Stimulated activated naive CD8-positive, alpha-beta T cell treated with anti-CD3 and anti-CD28 coated beads, Interleukin-15, Interleukin-2, amounts not matched to agents 100 U/mL and 50 U/mL, for 24 hours (primary cell): ENCODE data around the gene CES4A.
"Not testable (repeated sequence)": the region's sequence is repeated elsewhere in the genome, so short reads cannot be mapped to it uniquely, and the experiment has no call there.

Source experiments
- ATAC-seq: fragments of 150-1000 bp; cut with Tn5 transposase; one replicate; pipeline ENCODE4 v1.10.0; 2021
- DNase-seq: peaks from one replicate; pipeline ENCODE4 v3.0.0; 2021

CES4A gene

DNA sequence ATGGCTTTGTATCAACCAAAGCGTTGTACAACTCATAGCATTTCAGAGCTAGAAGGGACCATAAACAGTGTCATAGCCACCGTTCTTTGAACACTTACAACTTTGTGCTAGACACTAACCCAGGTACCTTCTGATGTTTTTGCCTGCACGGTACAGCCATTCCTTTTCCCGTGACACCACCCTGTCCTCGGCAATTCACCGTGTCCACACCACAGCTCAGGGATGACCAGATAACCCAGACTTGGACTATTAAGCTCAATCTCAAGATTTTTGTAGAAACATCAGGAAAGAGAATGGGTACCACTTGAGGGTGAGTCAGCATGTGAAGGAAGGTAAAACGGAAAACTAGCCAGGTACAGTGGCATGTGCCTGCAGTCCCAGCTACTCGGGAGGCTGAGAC is 30.8 kb downstream of the CES4A start:
- DNase-seq (no peak), ATAC-seq (no peak)

DNA sequence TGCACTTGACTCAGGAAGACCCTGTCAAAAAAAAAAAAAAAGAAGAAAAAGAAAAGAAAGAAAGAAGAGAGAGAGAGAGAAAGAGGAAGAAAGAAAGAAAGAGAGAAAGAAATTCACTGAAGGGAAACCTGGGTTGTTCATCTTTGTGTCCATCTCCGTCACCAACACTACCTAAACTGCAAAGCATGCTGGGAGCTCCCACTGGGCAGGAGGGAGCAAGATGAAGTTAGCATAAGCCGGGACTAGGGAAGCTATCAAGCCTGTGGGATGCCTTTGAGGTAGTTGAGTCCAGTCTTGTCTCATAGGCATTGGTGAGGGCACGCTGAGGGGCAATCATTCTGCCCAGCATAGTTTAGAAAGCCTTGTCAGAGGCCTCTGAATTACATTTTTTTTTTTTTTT is 32.9 kb downstream of the CES4A start:
- DNase-seq (no peak), ATAC-seq (no peak)

DNA sequence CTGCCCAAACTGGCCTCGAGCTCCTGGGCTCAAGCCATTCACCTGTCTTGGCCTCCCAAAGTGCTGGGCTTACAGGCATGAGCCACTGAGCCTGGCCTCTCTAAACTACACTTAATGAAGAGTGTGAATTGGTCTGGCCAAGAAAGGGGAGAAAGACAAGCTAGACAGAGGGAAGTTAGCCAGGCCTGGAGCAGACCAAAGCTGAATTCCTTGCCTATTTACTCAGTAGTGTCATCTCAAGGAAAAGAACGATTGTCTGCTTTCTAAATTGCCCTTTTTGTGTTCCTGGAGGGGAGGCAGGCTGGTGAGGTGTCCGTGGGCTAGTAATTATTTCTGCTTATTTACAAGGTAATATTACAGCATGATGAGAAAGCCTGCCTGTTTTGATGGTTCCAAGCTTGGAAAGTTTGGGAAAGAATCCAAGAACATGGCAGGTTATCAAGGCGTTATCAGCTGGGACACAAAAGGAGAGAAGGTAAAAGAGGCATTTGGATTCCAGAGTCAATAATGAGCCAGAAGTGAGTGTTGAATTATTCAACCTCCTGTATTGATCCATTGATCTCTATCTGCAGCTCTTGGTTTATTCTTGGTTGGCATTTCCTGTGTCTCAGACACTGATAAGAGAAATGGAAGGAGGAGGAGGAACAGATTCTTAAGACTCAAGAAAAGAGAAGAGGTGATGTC is 34.3 kb downstream of the CES4A start:
- DNase-seq, result no peak
- no peak for ATAC-seq

DNA sequence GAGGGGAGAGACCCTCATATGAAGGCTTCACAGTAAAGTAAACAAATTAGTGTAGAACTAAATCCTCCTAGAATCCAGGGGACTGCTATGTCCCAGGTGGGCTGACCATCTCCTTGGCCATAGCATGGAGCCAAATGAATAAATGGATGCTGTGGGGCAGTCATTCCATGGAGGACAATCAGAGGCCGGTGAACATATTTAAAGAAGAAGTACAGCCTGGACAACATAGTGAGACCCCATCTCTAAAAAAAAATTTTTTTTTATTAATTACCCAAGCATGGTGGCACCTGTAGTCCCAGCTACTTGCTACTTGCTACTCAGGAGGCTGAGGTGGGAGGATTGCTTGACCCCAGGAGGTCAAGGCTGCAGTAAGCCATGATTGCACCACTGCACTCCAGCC is 35.3 kb downstream of the CES4A start:
- no peak for ATAC-seq
- no peak for DNase-seq

DNA sequence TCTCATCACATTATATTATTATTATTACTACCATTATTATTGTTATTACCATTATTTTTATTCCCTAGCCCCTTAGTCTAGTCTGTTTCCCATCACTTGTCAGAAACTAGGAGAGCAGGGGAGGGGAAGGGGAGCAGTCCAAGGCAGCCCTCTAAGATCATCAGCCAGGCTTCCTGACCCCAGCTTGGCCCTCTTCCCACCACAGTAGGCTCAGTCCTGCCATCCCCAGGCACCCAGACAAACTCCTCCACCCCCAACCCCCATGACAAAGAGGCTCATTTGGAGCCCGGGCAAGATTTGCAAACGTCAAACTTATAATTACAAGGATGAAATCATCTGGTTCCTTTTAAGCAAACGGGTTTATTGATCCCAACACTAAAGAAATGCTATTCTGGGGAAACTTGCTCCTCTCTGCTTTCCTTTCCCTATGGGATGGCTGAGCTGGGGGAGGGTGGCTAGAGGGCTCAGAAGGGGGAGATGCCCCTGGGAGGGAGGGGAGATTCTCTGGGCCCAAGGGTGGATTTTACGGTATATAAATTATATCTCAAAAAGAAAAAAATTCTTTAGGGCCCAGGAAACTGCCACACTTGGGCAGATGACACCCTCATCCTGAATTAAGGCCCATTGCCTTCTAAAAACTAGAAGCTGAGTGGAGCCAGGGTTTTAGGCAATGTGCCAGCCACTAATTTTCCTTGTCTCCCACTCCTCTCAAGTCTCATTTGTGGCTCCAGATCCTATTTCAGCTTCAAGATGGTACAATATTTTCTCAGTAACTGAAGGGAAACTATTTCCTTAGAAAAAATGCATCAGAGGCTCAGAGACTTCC is 36.2 kb downstream of the CES4A start:
- ATAC-seq, result no peak
- no peak for DNase-seq

DNA sequence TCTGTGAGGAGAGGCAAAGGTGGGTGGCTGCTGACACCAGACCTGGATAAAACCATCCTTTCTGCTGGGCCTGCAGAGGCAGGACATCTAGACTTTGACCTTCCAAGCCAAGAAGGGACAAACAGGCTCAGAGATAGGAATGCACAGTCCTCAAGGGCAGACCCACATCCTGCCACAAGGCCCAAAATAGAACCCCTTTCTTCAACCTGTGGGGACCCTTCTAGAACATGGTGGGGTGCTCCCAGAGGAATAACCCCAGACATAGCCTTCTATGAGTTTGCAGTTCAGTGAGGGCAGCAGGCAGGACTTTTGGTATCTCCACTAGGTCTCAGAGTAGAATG is 36.8 kb downstream of the CES4A start:
- ATAC-seq (no peak), DNase-seq (no peak)

DNA sequence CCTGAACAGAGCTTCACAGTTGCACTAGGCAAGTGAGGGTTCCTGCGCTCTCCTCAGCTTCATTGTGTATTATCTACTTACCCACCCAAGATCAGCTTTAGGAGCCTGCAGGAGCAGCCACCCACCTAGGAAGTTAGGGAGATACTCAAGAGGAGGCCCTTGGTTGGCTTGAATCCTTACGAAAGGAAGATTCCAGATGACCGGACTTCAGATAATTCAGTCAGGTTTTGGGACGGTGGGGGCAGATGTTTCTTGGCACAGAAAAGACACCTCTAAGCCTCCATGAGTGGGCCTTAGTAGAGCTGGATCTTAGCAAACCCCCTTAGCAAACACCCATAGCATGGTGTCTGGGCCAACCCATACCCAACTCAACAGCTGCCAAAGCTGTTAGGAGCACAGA is 38.2 kb downstream of the CES4A start:
- DNase-seq, result no peak
- no peak for ATAC-seq

DNA sequence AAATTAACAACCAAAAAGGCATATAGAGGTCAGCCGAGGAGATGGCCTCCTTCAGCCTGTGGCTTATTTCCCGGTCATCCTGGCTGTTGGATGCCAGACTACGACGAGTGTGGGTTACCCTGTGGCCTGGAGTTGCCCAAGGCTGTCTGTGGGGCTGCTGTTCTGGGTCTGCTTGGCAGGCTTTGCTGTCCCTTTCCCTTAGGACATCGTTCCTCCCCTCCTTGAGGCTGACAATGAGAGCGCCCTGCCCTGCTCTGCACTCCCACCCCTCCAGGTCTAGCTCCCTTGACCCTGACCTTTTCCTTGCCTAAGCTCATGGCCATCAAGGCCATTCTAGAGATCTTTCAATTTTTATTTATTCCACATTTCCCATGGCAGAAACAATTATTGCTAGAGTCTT is 38.7 kb downstream of the CES4A start:
- ATAC-seq (no peak), DNase-seq (no peak)

DNA sequence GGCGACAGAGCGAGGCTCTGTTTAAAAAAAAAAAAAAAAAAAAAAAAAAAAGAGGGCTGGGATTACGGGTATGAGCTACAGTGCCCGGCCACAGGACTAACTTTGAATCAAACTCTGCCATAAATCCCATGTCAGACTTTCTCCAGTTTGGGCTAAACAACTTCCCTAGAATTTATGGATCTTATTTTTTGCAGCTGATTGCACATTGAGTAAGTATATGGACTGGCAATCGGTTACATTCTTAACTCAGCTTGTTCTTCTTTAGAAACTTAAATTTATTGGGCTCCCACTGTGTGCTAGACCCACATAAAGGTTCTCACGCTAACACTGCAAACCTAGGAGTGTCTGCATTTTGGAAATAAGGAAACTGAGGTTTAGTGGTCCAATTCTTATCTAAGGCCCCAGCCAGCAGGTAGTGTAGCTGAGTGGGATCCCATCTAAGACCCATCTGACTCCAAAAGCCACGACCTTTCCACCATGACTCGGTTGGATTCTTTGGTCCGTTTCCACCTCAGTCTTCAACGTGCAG is 39.8 kb downstream of the CES4A start:
- ATAC-seq (no peak), DNase-seq (no peak)

DNA sequence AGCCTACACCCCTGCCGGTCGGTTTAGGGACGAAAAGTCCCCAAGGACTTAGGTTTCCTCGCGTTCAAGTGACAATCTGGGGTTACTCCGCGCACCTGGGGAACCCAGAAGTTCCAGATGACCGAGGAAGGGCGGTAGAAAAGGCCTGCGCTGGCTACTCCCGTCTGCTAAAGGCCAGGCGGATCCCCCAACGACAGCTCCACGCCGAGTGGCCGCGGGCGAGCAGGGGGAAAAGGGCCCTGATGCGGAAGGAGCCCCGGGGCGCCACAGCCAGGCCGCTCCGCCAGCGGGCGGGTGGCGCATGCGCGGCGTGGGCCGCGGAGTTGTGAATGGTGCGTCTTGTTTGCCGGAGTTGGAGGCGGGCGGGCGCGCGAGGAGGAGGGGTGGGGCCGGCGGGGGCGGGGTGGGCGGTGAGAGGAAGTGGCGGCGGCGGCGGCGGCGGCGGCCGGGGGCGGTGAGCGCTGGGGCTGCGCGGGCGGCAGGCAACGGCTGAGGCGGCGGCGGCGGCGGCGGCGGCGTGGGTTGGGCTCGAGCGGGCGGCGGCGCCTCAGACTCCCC is 40.4 kb downstream of the CES4A start, which contains the start of gene CBFB:
CBFB (plus strand) TSS at position 454 of the 558 bp plus-strand sequence. CDS start 259 bp downstream, outside the sequence.
- peak; percentile 93 for DNase-seq
- ATAC-seq, result peak; percentile 90

DNA sequence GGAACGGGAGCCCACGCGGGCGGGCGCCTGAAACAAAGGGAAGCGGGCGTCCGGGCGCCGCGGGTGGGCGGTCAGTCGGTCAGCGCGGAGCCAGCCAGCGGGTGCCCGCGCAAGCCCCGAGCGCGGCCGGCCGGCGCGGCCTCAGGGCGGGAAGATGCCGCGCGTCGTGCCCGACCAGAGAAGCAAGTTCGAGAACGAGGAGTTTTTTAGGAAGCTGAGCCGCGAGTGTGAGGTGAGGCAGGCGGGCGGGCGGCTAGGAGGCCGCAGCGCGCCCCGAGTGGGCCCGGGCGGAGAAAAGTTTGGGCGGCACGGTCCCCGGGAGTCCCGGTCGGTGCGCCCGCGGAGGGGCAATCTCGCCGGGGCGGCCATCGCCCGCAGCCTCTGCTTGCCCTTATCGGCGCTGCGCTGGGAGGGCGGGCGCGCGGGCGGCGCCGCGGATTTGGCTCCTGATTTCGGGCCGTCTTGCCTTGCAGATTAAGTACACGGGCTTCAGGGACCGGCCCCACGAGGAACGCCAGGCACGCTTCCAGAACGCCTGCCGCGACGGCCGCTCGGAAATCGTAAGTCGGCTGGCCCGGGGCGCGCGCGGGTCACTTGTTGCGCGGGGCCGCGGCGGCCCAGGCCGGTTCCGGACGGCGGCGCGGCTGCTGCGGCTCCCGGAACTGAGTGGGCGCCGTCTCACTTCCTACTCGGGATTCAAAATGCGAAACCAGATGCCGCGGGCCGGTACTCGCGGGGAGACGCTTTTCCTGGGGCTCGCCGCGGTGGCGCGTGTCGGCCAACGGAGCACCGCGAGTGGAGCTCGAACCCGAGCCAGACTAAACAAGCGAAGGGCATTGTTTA is 41.1 kb downstream of the CES4A start:
- peak; percentile 33 for ATAC-seq
- peak; percentile 71 for DNase-seq

DNA sequence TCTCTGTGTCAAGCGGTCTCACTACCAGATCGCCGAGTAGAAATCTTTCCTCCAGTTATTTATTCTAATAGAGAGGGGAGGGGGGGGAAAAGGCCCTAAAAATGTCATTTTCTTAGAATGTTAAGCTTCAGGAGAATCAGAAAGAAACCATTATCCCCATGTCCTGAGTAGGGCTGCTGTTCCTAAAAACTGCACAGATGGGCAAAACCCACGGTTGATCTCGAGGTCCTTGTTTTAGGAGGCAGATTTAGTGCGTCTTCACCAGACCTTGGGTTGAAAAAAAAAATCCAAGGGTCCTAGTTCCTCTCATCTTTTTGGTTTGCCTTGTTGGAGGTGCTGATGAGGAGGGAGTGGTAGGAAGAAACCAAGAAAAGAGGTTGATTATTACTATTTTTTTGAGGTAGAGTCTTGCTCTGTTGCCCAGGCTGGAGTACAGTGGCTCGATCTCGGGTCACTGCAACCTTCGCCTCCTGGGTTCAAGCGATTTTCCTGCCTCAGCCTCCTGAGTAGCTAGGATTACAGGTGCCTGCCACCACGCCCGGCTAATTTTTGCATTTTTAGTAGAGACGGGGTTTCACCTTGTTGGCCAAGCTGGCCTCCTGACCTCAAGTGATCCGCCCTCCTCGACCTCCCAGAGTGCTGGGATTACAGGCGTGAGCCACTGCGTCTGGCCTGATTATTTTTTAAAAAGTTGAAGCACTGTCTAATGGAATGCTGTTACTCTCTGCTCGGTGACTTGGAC is 42.0 kb downstream of the CES4A start:
- ATAC-seq, result no peak
- DNase-seq, result no peak

DNA sequence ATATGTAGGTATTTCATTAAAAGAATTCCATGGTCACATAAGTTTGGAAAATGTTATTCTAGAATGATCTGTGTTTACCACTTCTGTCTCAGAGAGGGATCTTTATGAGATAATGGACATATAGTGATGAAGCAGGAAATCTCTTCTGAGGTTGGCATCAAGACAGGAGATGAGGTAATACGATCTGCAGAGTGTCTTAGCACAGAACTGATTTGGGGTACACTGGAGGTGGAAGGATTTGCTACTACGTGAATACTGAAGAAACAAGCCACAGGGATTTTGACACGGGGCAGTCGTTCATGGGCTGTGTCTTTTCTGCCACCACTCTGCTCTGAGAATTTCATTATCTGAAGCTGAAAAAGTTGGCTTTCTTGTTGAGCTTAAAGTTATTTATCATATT is 46.1 kb downstream of the CES4A start:
- ATAC-seq (no peak), DNase-seq (no peak)

DNA sequence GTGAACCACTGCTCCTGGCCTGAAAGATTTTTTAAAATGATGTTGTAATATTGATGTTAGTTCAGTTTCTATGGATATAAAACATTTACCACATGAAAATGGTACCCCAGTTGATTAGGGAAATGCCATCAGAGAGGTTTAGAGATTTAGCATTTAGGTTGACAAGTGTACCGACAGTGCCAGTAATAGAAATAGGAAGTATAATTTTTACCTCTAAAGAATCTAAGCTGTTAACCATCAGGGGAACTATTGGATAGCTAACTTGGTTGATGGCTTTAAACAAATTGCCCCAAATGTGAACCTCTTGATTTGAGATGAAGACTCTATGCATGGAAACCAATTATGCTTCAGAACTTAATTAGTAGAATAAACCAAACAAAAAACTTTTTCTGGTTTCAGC is 47.0 kb downstream of the CES4A start:
- DNase-seq (no peak), ATAC-seq (no peak)

DNA sequence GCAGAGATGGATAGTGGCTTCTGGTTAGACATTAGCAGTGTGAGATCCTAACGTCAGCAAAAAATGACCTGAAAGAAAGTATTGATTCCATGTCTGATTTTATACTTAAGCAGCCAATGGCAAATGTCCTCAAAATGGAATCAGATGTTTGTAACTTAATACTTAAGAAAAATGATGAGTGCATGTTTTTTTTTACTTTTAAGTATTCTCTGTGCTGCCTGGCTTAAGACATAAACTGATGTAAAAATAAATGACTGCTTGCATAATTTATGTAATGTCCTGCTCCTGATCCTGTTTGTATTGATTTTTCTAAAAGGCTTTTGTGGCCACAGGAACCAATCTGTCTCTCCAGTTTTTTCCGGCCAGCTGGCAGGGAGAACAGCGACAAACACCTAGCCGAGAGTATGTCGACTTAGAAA is 47.9 kb downstream of the CES4A start:
- ATAC-seq, result no peak
- no peak for DNase-seq

DNA sequence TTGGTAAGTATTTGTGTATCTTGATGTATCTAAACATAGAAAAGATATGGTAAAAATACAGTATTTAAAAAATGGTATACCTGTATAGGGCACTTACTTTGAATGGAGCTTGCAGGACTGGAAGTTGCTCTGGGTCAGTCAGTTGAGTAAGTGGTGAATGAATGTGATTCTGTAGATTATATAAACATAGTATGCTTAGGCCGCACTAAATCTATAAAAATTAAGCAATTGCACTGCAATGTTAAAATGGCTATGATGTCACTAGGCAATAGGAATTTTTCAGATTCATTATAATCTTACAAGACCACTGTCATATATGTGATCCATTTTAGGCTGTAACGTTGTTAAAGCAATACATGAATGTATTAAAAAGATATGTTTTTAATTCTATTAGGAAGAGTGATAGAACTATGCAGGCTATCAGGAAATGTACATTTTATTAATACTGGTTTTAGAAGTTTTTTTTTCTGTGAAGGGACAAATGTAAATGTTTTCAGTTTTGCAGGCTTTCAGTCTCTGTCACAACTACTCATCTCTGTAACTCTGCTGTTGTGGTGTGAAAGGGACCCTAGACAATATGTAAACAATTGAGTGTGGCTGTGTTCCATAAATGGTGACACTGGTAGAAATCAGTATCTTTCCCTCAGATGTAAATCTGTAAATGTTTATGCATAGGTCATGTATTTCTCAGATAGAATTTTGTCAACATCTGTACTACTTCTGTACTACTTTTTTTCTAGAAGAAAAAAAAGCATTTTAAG is 51.1 kb downstream of the CES4A start:
- no peak for ATAC-seq

DNA sequence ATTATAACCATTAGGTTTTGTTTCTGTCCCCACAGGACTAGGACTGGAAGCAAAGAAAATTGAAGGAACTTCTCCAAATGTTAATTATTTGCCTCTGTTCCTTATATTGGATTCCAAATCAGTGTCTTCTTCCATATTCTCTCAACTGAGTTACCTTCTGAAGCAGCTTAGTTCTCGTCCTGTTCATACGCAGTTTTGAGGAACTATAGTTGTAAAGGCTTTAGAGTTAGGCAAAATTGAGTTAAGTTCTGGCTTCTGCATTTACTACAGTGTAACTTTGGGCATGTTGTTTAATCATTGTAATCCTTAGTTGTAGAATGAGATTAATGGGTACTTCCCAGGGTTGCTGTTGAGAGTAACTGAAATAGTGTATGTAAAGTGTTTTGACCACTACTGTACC is 51.8 kb downstream of the CES4A start:
- DNase-seq (no peak), ATAC-seq (no peak)

More for the DNA sequence above, 51.1 kb downstream of the CES4A start:
- DNase-seq, result no peak

DNA sequence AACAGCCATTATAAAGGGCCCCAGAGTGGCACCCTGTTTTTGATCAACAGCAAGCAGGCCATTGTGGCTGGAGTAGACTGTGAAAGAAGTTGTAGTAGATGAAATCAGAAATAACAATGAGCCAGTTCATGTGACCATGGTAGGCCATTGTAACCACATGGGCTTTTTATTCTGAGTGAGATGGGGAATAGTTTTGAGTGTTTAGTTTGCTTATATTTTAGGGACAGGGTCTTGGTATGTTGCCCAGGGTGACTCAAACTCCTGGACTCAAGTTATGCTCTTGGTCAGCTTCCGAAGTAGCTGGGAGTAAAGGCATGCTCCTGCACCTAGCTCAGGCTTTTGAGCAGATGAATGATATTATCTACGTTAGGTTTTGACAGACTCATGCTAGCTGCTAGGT is 52.5 kb downstream of the CES4A start:
- DNase-seq (no peak), ATAC-seq (no peak)

DNA sequence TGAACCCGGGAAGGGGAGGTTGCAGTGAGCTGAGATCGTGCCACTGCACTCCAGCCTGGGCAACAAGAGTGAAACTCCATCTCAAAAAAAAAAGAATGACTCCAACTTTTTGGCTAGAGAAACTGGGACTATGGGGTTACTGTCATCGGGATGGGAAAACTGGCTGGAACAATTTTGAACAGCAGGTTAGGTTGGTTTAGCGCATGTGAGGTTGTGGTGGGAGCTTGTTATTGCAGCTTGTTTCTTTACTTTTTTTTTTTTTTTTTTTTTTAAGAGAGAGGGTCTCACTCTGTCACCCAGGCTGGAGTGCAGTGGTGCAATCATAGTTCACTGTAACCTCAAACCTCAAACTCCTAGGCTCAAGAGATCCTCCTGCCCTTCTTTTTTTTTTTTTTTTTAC is 53.1 kb downstream of the CES4A start:
- DNase-seq, ATAC-seq: not testable (repeated sequence)

DNA sequence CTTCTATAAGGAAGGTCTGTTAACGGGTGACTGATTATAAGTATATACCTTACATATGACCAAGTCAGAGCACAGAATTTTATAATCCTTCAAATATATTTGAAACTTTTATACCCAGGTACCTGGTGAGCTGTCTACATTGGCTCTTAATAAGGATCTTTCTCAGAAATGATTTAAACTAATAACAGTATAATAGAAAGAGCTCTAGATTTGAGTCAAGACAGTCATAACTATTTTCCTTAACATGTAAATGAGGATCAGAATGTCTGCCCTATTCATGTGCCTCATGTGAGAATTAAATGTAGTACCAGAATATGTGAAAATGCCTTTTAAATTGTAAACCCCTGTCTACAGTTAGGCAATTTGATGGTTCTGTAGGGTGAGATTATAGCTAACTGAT is 55.0 kb downstream of the CES4A start:
- ATAC-seq (no peak), DNase-seq (no peak)

DNA sequence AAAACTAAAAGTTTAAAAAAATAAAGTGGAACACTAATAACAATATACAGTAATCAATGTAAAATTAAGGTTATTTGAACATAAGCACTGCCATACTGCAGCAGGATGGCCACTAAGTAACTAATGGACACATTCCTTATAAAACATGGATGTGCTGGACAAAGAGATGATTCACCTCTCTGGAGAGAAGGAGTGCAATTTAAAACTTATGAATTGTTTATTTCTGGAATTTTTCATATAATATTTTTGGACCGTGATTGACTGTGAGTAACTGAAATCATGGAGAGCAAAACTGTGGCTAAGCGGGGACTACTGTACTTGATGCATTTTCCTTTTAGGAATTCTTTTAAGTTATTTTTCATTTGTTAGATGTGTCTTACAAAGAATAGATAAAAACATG is 62.4 kb downstream of the CES4A start:
- DNase-seq (no peak), ATAC-seq (no peak)
